ENCODE results near the gene OR5AU1. TPM values are rescaled to one million over a fixed set of nuclear protein-coding genes. Genes with fewer than 3 reads are reported as not detected.
A peak's percentile ranks its signal among the peaks of the same experiment; 100 is the strongest.

Gene OR5AU1
- not detected for total RNA-seq

DNA sequence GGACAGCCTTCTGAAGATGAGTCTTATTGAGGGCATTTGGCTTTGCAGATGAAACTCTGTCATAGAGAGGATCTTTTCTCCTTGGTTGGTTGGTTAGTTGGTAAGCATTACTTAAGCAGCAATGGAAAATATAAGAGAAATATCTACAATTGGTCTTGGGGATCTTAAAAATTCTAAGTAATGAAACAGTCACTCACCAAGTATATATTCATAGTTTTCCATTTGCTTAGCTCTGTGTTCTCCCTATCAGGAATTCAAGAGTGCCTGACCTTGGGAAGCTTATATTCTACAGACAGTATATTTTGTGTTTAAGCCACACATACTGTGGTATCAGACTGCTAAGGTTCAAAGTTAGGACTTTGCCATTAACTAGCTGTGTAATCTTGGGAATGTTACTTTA lies at the start of gene OR5AU1:
Gene OR5AU1 (minus strand): TSS at position 101 of the 400 bp plus-strand sequence. CDS start 191 bp downstream, outside the sequence.
- Mint-ChIP-seq H3K4me1 (ENCODE audit: low read depth) (no peaks in the 10 kb centered on the region), H3K4me3 (no peak within 1 kb of the TSS), H3K27me3 (ENCODE audit: low read depth) (peaks cover 26% of the 10 kb centered on the region), H3K27ac (no peak within 1 kb of the TSS), H3K36me3 (ENCODE audit: insufficient read depth in 2 of 2) (no peaks in the 10 kb centered on the region), H3K9me3 (no peaks in the 10 kb centered on the region)
- ATAC-seq (replicated peaks in 1 of 2) (no peak), DNase-seq (no peak)

GRCh38 chr14:21205026-21205677 lies 49.3 kb upstream of the OR5AU1 start:
- H3K4me3 Mint-ChIP-seq, result no peak overlapping the region
- no peaks in the 10 kb centered on the region for H3K27me3 Mint-ChIP-seq (ENCODE audit: low read depth)
- H3K36me3 Mint-ChIP-seq (ENCODE audit: insufficient read depth in 2 of 2), result peaks cover 9 to 29% of the 10 kb centered on the region in 2 donors
- no peak overlapping the region for H3K27ac Mint-ChIP-seq
- H3K9me3 Mint-ChIP-seq, result no peaks in the 10 kb centered on the region
- ATAC-seq (replicated peaks in 1 of 2) (no peak), DNase-seq (no peak)
- H3K4me1 Mint-ChIP-seq (ENCODE audit: low read depth), result peaks cover 6% of the 10 kb centered on the region

DNA sequence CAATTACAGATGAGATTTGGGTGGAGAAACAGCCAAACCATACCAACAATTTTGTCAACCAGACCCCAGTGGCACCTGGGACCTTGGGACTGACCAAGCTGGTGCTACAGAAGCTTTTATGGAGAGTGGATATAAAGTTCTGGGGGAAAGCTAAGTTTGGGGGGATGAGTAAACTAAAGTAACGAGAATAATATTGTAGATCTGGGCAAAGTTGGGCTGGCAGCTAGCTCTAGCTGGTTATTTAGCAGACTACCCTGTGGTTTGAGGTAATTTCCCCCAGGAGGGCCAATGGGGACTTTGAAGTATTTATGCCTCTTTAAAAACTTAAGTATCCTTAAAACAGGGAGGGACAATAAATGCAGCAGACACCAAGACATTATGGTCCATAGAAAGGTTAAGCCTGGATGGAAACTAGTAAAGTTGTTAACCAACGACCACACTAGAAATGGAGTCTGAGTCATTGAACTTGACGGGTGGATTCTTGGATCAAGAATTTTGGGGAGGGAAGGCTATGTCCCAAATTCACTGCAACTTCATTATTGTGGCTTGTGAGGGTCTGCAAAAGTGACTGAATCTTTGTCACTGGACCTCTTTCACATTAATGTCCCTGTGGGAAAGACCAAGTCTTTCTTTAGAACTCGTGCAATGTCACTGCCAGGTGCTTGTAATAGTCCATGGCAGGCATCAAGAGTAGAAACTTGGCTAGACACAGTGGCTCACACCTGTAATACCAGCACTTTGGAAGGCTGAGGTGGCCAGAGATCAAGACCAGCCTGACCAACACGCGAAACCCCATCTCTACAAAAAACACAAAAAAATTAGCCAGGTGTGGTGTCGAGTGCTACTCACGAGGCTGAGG lies 48.5 kb upstream of the OR5AU1 start:
- Mint-ChIP-seq H3K36me3 (ENCODE audit: insufficient read depth in 2 of 2) (peaks cover 9 to 22% of the 10 kb centered on the region in 2 donors), H3K27ac (no peak overlapping the region), H3K27me3 (ENCODE audit: low read depth) (no peaks in the 10 kb centered on the region), H3K9me3 (no peaks in the 10 kb centered on the region), H3K4me1 (ENCODE audit: low read depth) (peaks cover 6% of the 10 kb centered on the region), H3K4me3 (no peak overlapping the region)
- ATAC-seq (replicated peaks in 1 of 2) (no peak), DNase-seq (no peak)

- peaks cover 9 to 21% of the 10 kb centered on the region in 2 donors for H3K36me3 Mint-ChIP-seq (ENCODE audit: insufficient read depth in 2 of 2)
- no peaks in the 10 kb centered on the region for H3K9me3 Mint-ChIP-seq
- no peaks in the 10 kb centered on the region for H3K27me3 Mint-ChIP-seq (ENCODE audit: low read depth)
- H3K4me3 Mint-ChIP-seq, result no peak overlapping the region
- H3K27ac Mint-ChIP-seq, result peak overlapping the region; percentile 0
- H3K4me1 Mint-ChIP-seq (ENCODE audit: low read depth), result peaks cover 6% of the 10 kb centered on the region
- no peak for ATAC-seq (replicated peaks in 1 of 2)
- no peak for DNase-seq
Measured at GRCh38 chr14:21203470-21204166, 47.8 kb upstream of the OR5AU1 start.

- Mint-ChIP-seq H3K4me1 (ENCODE audit: low read depth) (peaks cover 8% of the 10 kb centered on the region), H3K27me3 (ENCODE audit: low read depth) (no peaks in the 10 kb centered on the region), H3K9me3 (no peaks in the 10 kb centered on the region), H3K27ac (peak overlapping the region; percentile 25), H3K4me3 (no peak overlapping the region), H3K36me3 (ENCODE audit: insufficient read depth in 2 of 2) (peaks cover 3 to 12% of the 10 kb centered on the region in 2 donors)
- ATAC-seq (replicated peaks in 1 of 2) (no peak), DNase-seq (no peak)
Measured at GRCh38 chr14:21202463-21203358, 46.8 kb upstream of the OR5AU1 start.

DNA sequence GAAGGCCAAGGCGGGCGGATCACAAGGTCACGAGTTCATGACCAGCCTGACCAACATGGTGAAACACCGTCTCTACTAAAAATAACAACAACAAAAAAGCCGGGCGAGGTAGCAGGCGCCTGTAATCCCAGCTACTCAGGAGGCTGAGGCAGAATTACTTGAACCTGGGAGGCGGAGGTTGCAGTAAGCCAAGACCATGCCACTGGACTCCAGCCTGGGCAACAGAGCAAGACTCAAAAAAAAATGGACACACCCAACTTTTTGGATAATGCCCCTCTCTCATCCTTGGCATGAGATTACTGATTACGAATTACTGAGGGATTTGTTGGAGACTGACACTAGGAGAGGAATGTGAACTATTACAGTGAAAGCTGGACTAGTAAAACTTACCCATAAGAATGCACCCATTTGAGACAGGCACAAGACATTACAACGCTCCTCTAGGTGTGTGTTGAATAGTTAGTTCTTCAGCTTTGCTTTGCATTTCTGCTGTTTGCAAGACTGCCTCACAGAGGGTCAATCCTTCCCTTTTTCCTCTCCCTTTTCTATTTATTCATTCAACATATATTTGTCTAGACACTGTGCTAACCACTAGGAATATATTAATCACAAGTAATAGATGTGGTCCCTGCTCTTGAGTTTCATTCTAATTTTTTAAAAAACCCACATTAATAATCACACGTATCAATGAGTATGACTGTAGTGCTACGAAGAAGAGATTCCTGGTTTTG lies 46.0 kb upstream of the OR5AU1 start:
- Mint-ChIP-seq H3K4me3 (no peak overlapping the region), H3K36me3 (ENCODE audit: insufficient read depth in 2 of 2) (peaks cover 0 to 5% of the 10 kb centered on the region in 2 donors), H3K4me1 (ENCODE audit: low read depth) (peaks cover 6% of the 10 kb centered on the region), H3K27me3 (ENCODE audit: low read depth) (no peaks in the 10 kb centered on the region), H3K9me3 (no peaks in the 10 kb centered on the region), H3K27ac (peak overlapping the region; percentile 25)
- DNase-seq (no peak), ATAC-seq (replicated peaks in 1 of 2) (no peak)

DNA sequence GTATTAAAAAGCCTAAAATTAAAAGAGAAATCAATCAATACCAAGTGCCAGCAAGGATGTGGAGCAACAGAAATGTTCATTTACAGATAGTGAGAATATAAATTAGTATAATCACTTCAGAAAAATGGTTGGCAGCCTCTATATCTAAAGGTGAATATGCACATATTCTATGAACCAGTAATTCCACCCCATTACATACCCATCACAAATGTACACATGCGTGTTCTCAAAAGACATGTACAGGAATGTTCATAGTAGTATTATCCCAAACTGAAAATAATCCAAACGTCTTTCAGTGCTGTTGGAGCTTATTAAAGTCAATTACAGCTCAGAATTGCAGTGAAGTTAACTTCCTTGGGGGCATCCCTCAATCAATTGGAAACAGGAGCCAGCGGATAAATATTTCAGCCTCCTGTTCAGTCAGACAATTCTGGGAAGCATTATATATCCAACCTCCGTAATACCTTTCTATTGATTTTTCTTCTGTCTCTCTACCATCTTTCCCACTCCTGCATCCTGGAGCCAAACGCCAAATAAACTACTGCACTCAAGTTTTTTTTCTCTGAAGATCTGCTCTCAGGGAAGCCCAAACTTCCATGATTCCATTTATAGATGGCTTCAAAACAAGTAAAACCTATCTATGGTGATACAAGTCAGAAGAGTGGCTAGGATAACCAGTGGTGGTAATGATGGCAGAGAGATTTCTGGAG lies 45.0 kb upstream of the OR5AU1 start:
- ATAC-seq (replicated peaks in 1 of 2) (no peak), DNase-seq (no peak)
- peaks cover 6% of the 10 kb centered on the region for H3K4me1 Mint-ChIP-seq (ENCODE audit: low read depth)
- H3K4me3 Mint-ChIP-seq, result no peak overlapping the region
- H3K27me3 Mint-ChIP-seq (ENCODE audit: low read depth), result no peaks in the 10 kb centered on the region
- peak overlapping the region; percentile 56 for H3K27ac Mint-ChIP-seq
- no peaks in the 10 kb centered on the region for H3K36me3 Mint-ChIP-seq (ENCODE audit: insufficient read depth in 2 of 2)
- H3K9me3 Mint-ChIP-seq, result no peaks in the 10 kb centered on the region

DNA sequence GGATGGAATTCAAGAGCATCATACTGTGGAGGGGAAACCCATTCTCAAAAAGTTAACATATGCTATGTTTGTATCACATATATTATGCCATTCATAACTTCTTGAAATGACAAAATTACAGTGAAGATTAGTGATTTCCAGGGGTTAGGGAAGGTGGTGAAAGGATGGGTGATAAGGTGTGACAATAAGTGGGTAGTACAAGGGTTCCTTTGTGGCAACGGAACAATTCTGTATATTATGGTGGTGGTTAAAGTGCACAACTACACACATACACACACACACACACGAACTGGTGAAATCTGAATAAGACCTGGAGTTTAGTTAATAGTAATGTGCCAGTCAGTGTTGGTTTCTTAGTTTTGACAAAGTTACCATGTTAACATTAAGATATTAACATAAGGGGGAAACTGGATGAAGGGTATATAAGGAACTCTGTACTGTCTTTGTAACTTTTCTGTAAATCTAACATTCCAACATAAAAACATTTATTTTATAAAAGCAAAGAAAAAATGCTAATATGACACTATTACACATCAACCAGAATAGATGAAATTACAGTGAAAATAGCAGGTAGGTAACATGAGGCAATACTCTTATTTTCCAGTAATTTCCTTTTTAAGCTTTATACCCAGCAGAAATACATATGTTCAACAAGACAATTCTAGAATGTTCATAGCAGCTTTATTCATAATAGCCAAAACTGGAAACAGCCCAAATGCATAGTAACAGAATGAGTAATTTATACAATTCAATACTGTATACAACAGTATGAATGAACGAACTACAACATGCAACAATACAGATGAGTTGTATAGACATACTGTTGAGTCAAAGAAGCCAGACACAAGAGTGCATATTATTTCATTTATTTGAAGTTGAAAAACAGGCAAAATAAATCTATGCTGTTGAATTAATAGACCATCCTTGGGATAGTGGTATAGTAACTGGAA lies 44.0 kb upstream of the OR5AU1 start:
- ATAC-seq (replicated peaks in 1 of 2) (peak; percentile 20 to 39), DNase-seq (no peak)
- peaks cover 6% of the 10 kb centered on the region for H3K4me1 Mint-ChIP-seq (ENCODE audit: low read depth)
- H3K9me3 Mint-ChIP-seq, result no peaks in the 10 kb centered on the region
- no peak overlapping the region for H3K4me3 Mint-ChIP-seq
- peak overlapping the region; percentile 82 for H3K27ac Mint-ChIP-seq
- no peaks in the 10 kb centered on the region for H3K36me3 Mint-ChIP-seq (ENCODE audit: insufficient read depth in 2 of 2)
- no peaks in the 10 kb centered on the region for H3K27me3 Mint-ChIP-seq (ENCODE audit: low read depth)

DNA sequence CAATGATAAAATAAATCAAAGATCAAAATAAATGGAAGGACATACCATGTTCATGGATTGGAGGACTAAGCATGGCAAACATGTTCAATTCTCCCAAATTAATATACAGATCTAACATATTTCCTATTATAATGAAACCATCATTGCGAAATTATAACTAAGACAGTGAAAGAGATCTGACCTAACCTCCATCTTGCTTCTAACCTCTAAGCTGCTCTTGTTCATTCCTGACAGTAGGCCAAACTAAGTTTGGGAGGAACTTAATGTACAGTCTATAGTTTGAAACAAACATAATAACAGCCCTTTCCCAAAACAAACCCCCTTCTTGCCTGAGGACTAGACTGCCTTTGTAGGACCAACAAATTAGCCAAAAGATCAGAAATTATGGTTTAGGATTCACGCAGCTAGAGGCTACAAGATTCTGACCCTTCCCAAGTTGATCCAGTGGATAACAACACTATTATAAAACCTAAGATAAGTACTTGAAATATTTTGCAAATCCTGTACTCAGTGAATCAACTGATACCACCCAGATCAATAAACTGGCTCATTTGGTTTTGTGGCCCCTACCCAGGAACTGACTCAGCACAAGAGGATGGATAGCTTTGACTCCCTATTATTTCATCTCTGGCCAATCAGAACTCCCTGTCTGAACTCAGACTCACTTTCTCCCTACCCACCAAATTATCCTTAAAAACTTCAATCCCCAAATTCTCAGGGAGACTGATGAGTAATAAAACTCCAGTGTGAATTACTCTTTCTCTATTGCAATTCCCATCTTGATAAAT lies 41.7 kb upstream of the OR5AU1 start:
- Mint-ChIP-seq H3K36me3 (ENCODE audit: insufficient read depth in 2 of 2) (no peaks in the 10 kb centered on the region), H3K27ac (peak overlapping the region; percentile 82), H3K9me3 (no peaks in the 10 kb centered on the region), H3K27me3 (ENCODE audit: low read depth) (peaks cover 9% of the 10 kb centered on the region), H3K4me1 (ENCODE audit: low read depth) (peaks cover 6% of the 10 kb centered on the region), H3K4me3 (no peak overlapping the region)
- ATAC-seq (replicated peaks in 1 of 2) (no peak), DNase-seq (no peak)

- peaks cover 21% of the 10 kb centered on the region for H3K4me1 Mint-ChIP-seq (ENCODE audit: low read depth)
- H3K9me3 Mint-ChIP-seq, result no peaks in the 10 kb centered on the region
- ATAC-seq (replicated peaks in 1 of 2) (no peak), DNase-seq (no peak)
- H3K27me3 Mint-ChIP-seq (ENCODE audit: low read depth), result peaks cover 9% of the 10 kb centered on the region
- H3K4me3 Mint-ChIP-seq, result peak overlapping the region in 1 of 2 donors; percentile 2
- no peaks in the 10 kb centered on the region for H3K36me3 Mint-ChIP-seq (ENCODE audit: insufficient read depth in 2 of 2)
- peak overlapping the region; percentile 97 for H3K27ac Mint-ChIP-seq
Measured at GRCh38 chr14:21194597-21194996, 38.7 kb upstream of the OR5AU1 start.

Data from activated T-cell treated with anti-CD3 and anti-CD28 coated beads, Interleukin-2, amount 50 U/mL, for 72 hours (primary cell).